NCI-H345 (cell line): ENCODE data around the gene C6orf62.
A peak's percentile ranks its signal among the peaks of the same experiment; 100 is the strongest.
"Not testable (repeated sequence)": the region's sequence is repeated elsewhere in the genome, so short reads cannot be mapped to it uniquely, and the experiment has no call there.

Source experiments
- DNase-seq: peaks from one replicate; lab custom pipeline; 2025; lab: John Stamatoyannopoulos, UW

Gene C6orf62

GRCh38 chr6:24699521-24700359, 19.2 kb downstream of the C6orf62 start:
- DNase-seq, result no peak

- no peak for DNase-seq
Measured at GRCh38 chr6:24696097-24696496, 22.9 kb downstream of the C6orf62 start.

DNA sequence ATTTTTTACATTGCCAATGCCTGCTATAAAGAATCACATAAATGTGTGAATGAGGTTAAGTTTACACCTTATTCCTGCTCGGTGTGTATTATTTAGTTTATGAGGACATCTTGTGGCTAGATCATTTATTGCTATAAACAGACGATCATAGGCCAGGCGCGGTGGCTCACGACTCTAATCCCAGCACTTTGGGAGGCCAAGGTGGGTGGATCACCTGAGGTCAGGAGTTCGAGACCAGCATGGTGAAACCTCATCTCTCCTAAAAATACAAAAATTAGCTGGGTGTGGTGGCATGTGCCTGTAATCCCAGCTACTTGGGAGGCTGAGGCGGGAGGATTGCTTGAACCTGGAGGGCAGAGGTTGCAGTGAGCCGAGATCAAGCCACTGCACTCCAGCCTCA, 23.3 kb downstream of the C6orf62 start:
- DNase-seq, result peak; percentile 57

- DNase-seq, result peak; percentile 27
Measured at GRCh38 chr6:24694198-24694597, 24.8 kb downstream of the C6orf62 start.

GRCh38 chr6:24692848-24693592, 25.9 kb downstream of the C6orf62 start:
- no peak for DNase-seq

GRCh38 chr6:24692415-24692814, 26.5 kb downstream of the C6orf62 start:
- DNase-seq, result no peak

- no peak for DNase-seq
Measured at GRCh38 chr6:24692003-24692402, 27.0 kb downstream of the C6orf62 start.

DNA sequence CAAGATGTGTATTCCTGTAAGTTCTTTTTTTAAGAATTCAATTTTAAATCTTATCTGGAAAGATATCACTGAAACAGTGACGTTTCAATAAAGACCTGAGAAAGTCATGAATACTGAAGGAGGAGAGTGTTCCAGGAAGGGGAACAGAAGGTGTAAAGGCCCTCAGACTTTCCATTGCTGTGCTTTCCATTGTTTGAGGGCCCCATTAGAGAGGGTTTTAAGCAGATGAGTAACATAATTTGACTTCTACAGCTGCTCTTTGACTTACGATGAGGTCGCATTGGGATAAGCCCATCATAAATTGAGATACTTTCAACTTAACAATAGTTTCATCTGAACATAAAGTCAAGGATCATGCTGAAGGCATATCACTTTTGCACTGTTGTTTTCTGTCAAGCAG, 27.4 kb downstream of the C6orf62 start:
- DNase-seq, result no peak

- no peak for DNase-seq
Measured at GRCh38 chr6:24690593-24690992, 28.4 kb downstream of the C6orf62 start.

GRCh38 chr6:24689964-24690363, 29.0 kb downstream of the C6orf62 start:
- no peak for DNase-seq

GRCh38 chr6:24686946-24687345, 32.0 kb downstream of the C6orf62 start:
- no peak for DNase-seq

- DNase-seq, result no peak
Measured at GRCh38 chr6:24686408-24686807, 32.5 kb downstream of the C6orf62 start.

DNA sequence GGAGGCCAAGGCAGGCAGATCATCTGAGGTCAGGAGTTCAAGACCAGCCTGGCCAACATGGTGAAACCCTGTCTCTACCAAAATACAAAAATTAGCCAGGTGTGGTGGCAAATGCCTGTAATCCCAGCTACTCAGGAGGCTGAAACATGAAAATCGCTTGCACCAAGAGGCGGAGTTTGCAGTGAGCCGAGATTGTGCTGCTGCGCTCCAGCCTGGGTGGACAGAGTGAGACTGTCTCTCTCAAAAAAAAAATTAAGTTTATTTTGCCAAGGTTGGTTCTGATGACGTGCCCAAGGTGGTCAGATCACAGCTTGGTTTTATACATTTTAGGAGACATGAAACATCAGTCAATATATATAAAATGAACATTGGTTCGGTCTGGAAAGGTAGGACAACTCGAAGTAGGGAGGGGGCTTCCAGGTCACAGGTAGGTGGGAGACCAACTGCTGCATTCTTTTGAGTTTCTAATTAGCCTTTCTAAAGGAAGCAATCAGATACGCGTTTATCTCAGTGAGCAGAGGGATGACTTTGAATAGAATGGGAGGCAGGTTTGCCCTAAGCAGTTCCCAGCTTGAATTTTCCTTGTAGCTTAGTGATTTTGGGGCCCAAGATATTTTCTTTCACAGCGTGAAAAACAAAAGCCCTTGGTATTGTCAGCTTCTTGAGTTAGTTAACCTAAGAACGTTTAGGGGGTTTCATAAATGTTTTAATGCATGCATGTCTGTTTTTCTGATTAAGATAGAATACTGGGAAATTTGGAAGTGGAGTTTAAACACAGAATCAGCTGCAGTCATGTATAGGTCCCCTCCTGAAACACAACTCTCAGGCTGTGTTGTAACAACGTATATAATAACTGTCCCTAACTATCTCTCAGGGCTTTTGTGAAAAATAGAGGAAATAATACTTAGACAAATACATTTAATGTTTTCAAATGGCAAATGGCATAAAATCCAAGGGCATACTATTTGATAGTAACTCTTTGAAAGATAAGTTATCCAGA, 35.4 kb downstream of the C6orf62 start:
- no peak for DNase-seq

- no peak for DNase-seq
Measured at GRCh38 chr6:24680582-24680981, 38.4 kb downstream of the C6orf62 start.

DNA sequence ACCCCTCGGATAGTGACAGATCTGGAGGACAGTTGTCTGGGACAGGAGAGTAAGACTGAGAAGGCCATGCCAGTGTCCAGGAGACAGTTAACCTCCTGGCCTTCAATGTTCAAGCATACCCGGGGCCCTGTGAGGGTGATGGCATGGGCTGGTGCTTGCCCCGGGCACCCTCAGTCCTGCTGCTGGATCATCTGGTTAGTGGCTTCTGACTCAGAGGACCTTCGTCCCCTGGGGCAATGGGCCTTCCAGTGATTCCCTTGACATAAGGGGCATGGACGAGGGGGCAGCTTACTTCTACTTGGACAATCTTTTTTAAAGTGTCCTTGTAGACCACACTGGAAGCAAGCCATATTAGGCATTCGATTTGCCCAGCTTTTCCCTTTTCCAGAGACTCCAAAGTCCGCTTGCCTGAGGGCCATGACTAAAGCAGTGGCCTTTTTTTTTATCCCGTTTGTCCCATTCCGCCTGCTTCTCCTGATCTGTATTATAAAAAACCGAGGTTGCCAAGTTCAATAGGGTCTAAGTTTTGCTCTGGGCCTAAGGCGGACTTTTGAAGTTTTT, 40.1 kb downstream of the C6orf62 start:
- DNase-seq, result not testable (repeated sequence)

- no peak for DNase-seq
Measured at GRCh38 chr6:24673625-24674024, 45.3 kb downstream of the C6orf62 start.

GRCh38 chr6:24672620-24673182, 46.3 kb downstream of the C6orf62 start:
- no peak for DNase-seq

DNA sequence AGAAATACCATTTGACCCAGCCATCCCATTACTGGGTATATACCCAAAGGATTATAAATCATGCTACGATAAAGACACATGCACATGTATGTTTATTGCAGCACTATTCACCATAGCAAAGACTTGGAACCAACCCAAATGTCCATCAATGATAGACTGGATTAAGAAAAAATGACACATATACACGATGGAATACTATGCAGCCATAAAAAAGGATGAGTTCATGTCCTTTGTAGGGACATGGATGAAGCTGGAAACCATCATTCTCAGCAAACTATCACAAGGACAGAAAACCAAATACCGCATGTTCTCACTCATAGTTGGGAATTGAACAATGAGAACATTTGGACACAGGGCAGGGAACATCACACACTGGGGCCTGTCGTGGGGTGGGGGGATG, 47.9 kb downstream of the C6orf62 start:
- not testable (repeated sequence) for DNase-seq

GRCh38 chr6:24670492-24670891, 48.5 kb downstream of the C6orf62 start:
- DNase-seq, result not testable (repeated sequence)

- DNase-seq, result no peak
Measured at GRCh38 chr6:24668997-24669361, 50.0 kb downstream of the C6orf62 start.
